ENCODE data around the gene BCOR. TPM values are rescaled to one million over a fixed set of nuclear protein-coding genes. Genes with fewer than 3 reads are reported as not detected.
A peak's percentile ranks its signal among the peaks of the same experiment; 100 is the strongest.

BCOR gene
- total and polyA plus RNA-seq, 9 of the 15 experiments (the other 6 are each of a cell fraction or from before 2014, with no cell fraction given): 27.5 to 113 (median 37.6) TPM

GRCh38 chrX:40094041-40094899 lies 3.5 kb downstream of the BCOR start (continued):
- TF ChIP-seq, protein P1, sequence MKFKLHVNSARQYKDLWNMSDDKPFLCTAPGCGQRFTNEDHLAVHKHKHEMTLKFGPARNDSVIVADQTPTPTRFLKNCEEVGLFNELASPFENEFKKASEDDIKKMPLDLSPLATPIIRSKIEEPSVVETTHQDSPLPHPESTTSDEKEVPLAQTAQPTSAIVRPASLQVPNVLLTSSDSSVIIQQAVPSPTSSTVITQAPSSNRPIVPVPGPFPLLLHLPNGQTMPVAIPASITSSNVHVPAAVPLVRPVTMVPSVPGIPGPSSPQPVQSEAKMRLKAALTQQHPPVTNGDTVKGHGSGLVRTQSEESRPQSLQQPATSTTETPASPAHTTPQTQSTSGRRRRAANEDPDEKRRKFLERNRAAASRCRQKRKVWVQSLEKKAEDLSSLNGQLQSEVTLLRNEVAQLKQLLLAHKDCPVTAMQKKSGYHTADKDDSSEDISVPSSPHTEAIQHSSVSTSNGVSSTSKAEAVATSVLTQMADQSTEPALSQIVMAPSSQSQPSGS (CRISPR knock-in tag; IDR thresholded peaks at IDR 0.05): no peak
- TF ChIP-seq CBX2 (IDR thresholded peaks at IDR 0.05; ENCODE audit: insufficient read depth, low read length, poor library complexity, severe bottlenecking) (no peak), RFX1 (IDR thresholded peaks at IDR 0.05) (no peak), C11orf30 (IDR thresholded peaks at IDR 0.05; ENCODE audit: low read depth) (no peak), ZNF3 (CRISPR knock-in tag; IDR thresholded peaks at IDR 0.05) (no peak), XRCC4 (IDR thresholded peaks at IDR 0.05; ENCODE audit: extremely low read depth, insufficient read depth, insufficient read length) (no peak), HNRNPH1 (optimal IDR thresholded peaks at IDR 0.05; ENCODE audit: low read depth, low read length) (no peak), EP400 (IDR thresholded peaks at IDR 0.05) (no peak), ZNF740 (CRISPR knock-in tag; IDR thresholded peaks at IDR 0.05) (no peak), ZNF740 (tag; IDR thresholded peaks at IDR 0.05) (peak in 1 of 2 experiments; percentile 63; a peak in 1 of 4 replicates), ZNF263 (CRISPR knock-in tag; IDR thresholded peaks at IDR 0.05; ENCODE audit: borderline replicate concordance) (peak; percentile 81), ZNF695 (CRISPR knock-in tag; IDR thresholded peaks at IDR 0.05) (no peak), UBTF (IDR thresholded peaks at IDR 0.05; ENCODE audit: borderline replicate concordance in 1 of 2, low read depth in 2 of 2, low read length in 2 of 2) (peak; percentile 19 to 70; a peak in 2 of 4 replicates), CXXC5 (CRISPR knock-in tag; IDR thresholded peaks at IDR 0.05) (peak; percentile 70), MNT (conservative IDR thresholded peaks at IDR 0.05) (peak; percentile 27 to 64; a peak in 2 of 4 replicates), TBL1XR1 (IDR thresholded peaks at IDR 0.05; ENCODE audit: low read length in 2 of 2) (peak in 1 of 2 experiments; percentile 23; a peak in 1 of 4 replicates), CREM (IDR thresholded peaks at IDR 0.05; ENCODE audit: low read depth) (0 out of 2 replicates have a peak, but pooled peaks have one; percentile 28), TBP (optimal IDR thresholded peaks at IDR 0.05; ENCODE audit: low read depth, low read length) (peak; percentile 45)
- TF ChIP-seq, protein P2, sequence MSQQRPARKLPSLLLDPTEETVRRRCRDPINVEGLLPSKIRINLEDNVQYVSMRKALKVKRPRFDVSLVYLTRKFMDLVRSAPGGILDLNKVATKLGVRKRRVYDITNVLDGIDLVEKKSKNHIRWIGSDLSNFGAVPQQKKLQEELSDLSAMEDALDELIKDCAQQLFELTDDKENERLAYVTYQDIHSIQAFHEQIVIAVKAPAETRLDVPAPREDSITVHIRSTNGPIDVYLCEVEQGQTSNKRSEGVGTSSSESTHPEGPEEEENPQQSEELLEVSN (IDR thresholded peaks at IDR 0.05; ENCODE audit: borderline replicate concordance in 1 of 2, extremely low read depth in 1 of 2, insufficient read depth in 1 of 2, insufficient read length in 1 of 2, low read depth in 1 of 2, low read length in 1 of 2, poor library complexity in 1 of 2, severe bottlenecking in 1 of 2): peak; percentile 80 to 83
